BLaER1 treated with 17β-estradiol and CSF1 and Interleukin-3, amounts not matched to agents 10 nM and 100 nM (cell line): ENCODE measurements around the gene ARFRP1.

ENCODE experiments used
- H3K27ac ChIP-seq, 11 experiments: shearing (Covaris generic); formaldehyde crosslinking; 2 replicates each; pipeline ENCODE4 v1.8.1; 2022
- H3K27me3 ChIP-seq, 11 experiments: shearing (Covaris generic); formaldehyde crosslinking; 2 replicates each; pipeline ENCODE4 v1.8.1; 2022
- H3K36me3 ChIP-seq, 11 experiments: shearing (Covaris generic); formaldehyde crosslinking; 2 replicates each; pipeline ENCODE4 v1.8.1; 2022
- H3K4me1 ChIP-seq, 10 experiments: shearing (Covaris generic); formaldehyde crosslinking; 2 replicates each; pipeline ENCODE4 v1.8.1; 2022
- H3K4me2 ChIP-seq, 11 experiments: shearing (Covaris generic); formaldehyde crosslinking; 2 replicates each; pipeline ENCODE4 v1.8.1; 2022
- H3K4me3 ChIP-seq, 10 experiments: shearing (Covaris generic); formaldehyde crosslinking; 2 replicates each; pipeline ENCODE4 v1.8.1; 2022
- H3K9ac ChIP-seq, 11 experiments: shearing (Covaris generic); formaldehyde crosslinking; 2 replicates each; pipeline ENCODE4 v1.8.1; 2022
- H3K9me3 ChIP-seq, 11 experiments: shearing (Covaris generic); formaldehyde crosslinking; replicated peaks in 1 of 11; 2 replicates each; pipeline ENCODE4 v1.8.1; 2022
- H4K20me1 ChIP-seq, 11 experiments: shearing (Covaris generic); formaldehyde crosslinking; 2 replicates each; pipeline ENCODE4 v1.8.1; 2022
- Cebpa-rat ChIP-seq, 11 experiments: shearing (Covaris generic); IDR thresholded peaks; 2 replicates each; pipeline ENCODE4 v1.8.1; 2022

The ARFRP1 gene

GRCh38 chr20:63659370-63659769 lies 48.4 kb downstream of the ARFRP1 start:
- H3K4me1 ChIP-seq = peaks cover 32 to 50% (median 43%) of the 10 kb centered on the region in 10 experiments
- H3K9me3 ChIP-seq = no peaks in the 10 kb centered on the region
- peak overlapping the region; percentile 86 to 97 (median 90) for H3K9ac ChIP-seq
- no peak for TF ChIP-seq Cebpa-rat (IDR thresholded peaks at IDR 0.05)
- H3K4me2 ChIP-seq = peak overlapping the region; percentile 90 to 100 (median 97)
- peaks cover 0 to 38% (median 8%) of the 10 kb centered on the region in 11 experiments; a peak in 10 of 22 replicates for H4K20me1 ChIP-seq
- peak overlapping the region in 8 of 11 experiments; percentile 87 to 98 (median 92); a peak in 7 of 22 replicates for H3K27ac ChIP-seq
- H3K36me3 ChIP-seq = peaks cover 38 to 51% (median 44%) of the 10 kb centered on the region in 11 experiments
- H3K4me3 ChIP-seq = peak overlapping the region; percentile 62 to 91 (median 77)
- no peaks in the 10 kb centered on the region for H3K27me3 ChIP-seq

- H3K9me3 ChIP-seq = no peaks in the 10 kb centered on the region
- H4K20me1 ChIP-seq = peaks cover 0 to 32% (median 7%) of the 10 kb centered on the region in 11 experiments; a peak in 10 of 22 replicates
- H3K4me3 ChIP-seq = peak overlapping the region; percentile 62 to 91 (median 77)
- H3K9ac ChIP-seq = peak overlapping the region; percentile 86 to 97 (median 90)
- no peak for TF ChIP-seq Cebpa-rat (IDR thresholded peaks at IDR 0.05)
- H3K36me3 ChIP-seq = peaks cover 32 to 45% (median 38%) of the 10 kb centered on the region in 11 experiments
- H3K27me3 ChIP-seq = no peaks in the 10 kb centered on the region
- H3K4me1 ChIP-seq = peaks cover 38 to 56% (median 49%) of the 10 kb centered on the region in 10 experiments
- peak overlapping the region; percentile 90 to 100 (median 97) for H3K4me2 ChIP-seq
- peak overlapping the region; percentile 1 to 98 (median 92); a peak in 20 of 22 replicates for H3K27ac ChIP-seq
Measured at GRCh38 chr20:63658749-63659187, 49.0 kb downstream of the ARFRP1 start.

GRCh38 chr20:63657937-63658748 lies 49.6 kb downstream of the ARFRP1 start, which contains the start of gene RTEL1:
Gene RTEL1, plus strand, starts transcription at chr20:63658312. Its CDS starts 1,091 bp downstream, at chr20:63659403.
- peaks cover 26 to 39% (median 32%) of the 10 kb centered on the region in 11 experiments for H3K36me3 ChIP-seq
- no peaks in the 10 kb centered on the region for H3K27me3 ChIP-seq
- H4K20me1 ChIP-seq = peaks cover 0 to 25% (median 3%) of the 10 kb centered on the region in 11 experiments; a peak in 10 of 22 replicates
- H3K4me3 ChIP-seq = peak within 1 kb of the TSS; percentile 62 to 91 (median 77)
- TF ChIP-seq Cebpa-rat (IDR thresholded peaks at IDR 0.05) = no peak
- H3K4me1 ChIP-seq = peaks cover 41 to 59% (median 51%) of the 10 kb centered on the region in 10 experiments
- peak within 1 kb of the TSS; percentile 87 to 98 (median 92) for H3K27ac ChIP-seq
- no peaks in the 10 kb centered on the region for H3K9me3 ChIP-seq
- H3K9ac ChIP-seq = peak within 1 kb of the TSS; percentile 86 to 97 (median 90)
- peak within 1 kb of the TSS; percentile 92 to 100 (median 97) for H3K4me2 ChIP-seq

GRCh38 chr20:63657260-63657936 lies 50.4 kb downstream of the ARFRP1 start:
- Histone ChIP-seq H3K4me3 (peak overlapping the region; percentile 62 to 91 (median 77)), H3K27me3 (peaks cover 0 to 2% (median 0%) of the 10 kb centered on the region in 11 experiments; a peak in 1 of 22 replicates), H3K4me1 (peaks cover 41 to 61% (median 52%) of the 10 kb centered on the region in 10 experiments), H3K4me2 (peak overlapping the region; percentile 92 to 100 (median 97)), H3K36me3 (peaks cover 19 to 32% (median 24%) of the 10 kb centered on the region in 11 experiments), H4K20me1 (peaks cover 0 to 25% (median 6%) of the 10 kb centered on the region in 11 experiments; a peak in 15 of 22 replicates), H3K27ac (peak overlapping the region; percentile 87 to 98 (median 92)), H3K9me3 (no peaks in the 10 kb centered on the region), H3K9ac (peak overlapping the region; percentile 86 to 97 (median 90))
- TF ChIP-seq Cebpa-rat (IDR thresholded peaks at IDR 0.05) = no peak

GRCh38 chr20:63656451-63656850 lies 51.3 kb downstream of the ARFRP1 start:
- no peak overlapping the region for H3K4me3 ChIP-seq
- H3K27ac ChIP-seq = peak overlapping the region in 3 of 11 experiments; percentile 92 to 98 (median 96); a peak in 3 of 22 replicates
- peaks cover 9 to 22% (median 15%) of the 10 kb centered on the region in 11 experiments for H3K36me3 ChIP-seq
- H3K4me1 ChIP-seq = peaks cover 49 to 70% (median 61%) of the 10 kb centered on the region in 10 experiments
- no peak for TF ChIP-seq Cebpa-rat (IDR thresholded peaks at IDR 0.05)
- peak overlapping the region; percentile 92 to 100 (median 97); a peak in 20 of 22 replicates for H3K4me2 ChIP-seq
- H3K9ac ChIP-seq = peak overlapping the region in 5 of 11 experiments; percentile 87 to 97 (median 91); a peak in 3 of 22 replicates
- no peaks in the 10 kb centered on the region for H3K9me3 ChIP-seq
- H3K27me3 ChIP-seq = peaks cover 0 to 10% (median 0%) of the 10 kb centered on the region in 11 experiments; a peak in 2 of 22 replicates
- H4K20me1 ChIP-seq = peaks cover 0 to 26% (median 16%) of the 10 kb centered on the region in 11 experiments; a peak in 20 of 22 replicates

- Histone ChIP-seq H3K27ac (peak overlapping the region in 8 of 11 experiments; percentile 80 to 94 (median 86); a peak in 14 of 22 replicates), H3K27me3 (peaks cover 0 to 10% (median 0%) of the 10 kb centered on the region in 11 experiments; a peak in 2 of 22 replicates), H3K4me1 (peaks cover 50 to 75% (median 68%) of the 10 kb centered on the region in 10 experiments), H3K4me3 (peak overlapping the region in 3 of 10 experiments; percentile 66 to 88 (median 67); a peak in 3 of 20 replicates), H4K20me1 (peaks cover 0 to 33% (median 23%) of the 10 kb centered on the region in 11 experiments; a peak in 20 of 22 replicates), H3K9me3 (no peaks in the 10 kb centered on the region), H3K36me3 (peaks cover 0 to 10% (median 4%) of the 10 kb centered on the region in 11 experiments; a peak in 9 of 22 replicates), H3K4me2 (peak overlapping the region in 10 of 11 experiments; percentile 83 to 99 (median 92); a peak in 19 of 22 replicates), H3K9ac (peak overlapping the region in 7 of 11 experiments; percentile 75 to 86 (median 82); a peak in 13 of 22 replicates)
- no peak for TF ChIP-seq Cebpa-rat (IDR thresholded peaks at IDR 0.05)
Measured at GRCh38 chr20:63655249-63655648, 52.5 kb downstream of the ARFRP1 start.

GRCh38 chr20:63653974-63654668 lies 53.7 kb downstream of the ARFRP1 start:
- Histone ChIP-seq H3K27me3 (peaks cover 0 to 10% (median 0%) of the 10 kb centered on the region in 11 experiments; a peak in 2 of 22 replicates), H3K4me3 (peak overlapping the region; percentile 32 to 89 (median 66); a peak in 19 of 20 replicates), H3K4me2 (peak overlapping the region; percentile 83 to 99 (median 91)), H3K36me3 (peaks cover 0 to 2% (median under 1%) of the 10 kb centered on the region in 11 experiments; a peak in 5 of 22 replicates), H3K9me3 (no peaks in the 10 kb centered on the region), H3K4me1 (peaks cover 42 to 69% (median 65%) of the 10 kb centered on the region in 10 experiments), H3K9ac (peak overlapping the region; percentile 23 to 86 (median 81); a peak in 20 of 22 replicates), H4K20me1 (peaks cover 0 to 39% (median 29%) of the 10 kb centered on the region in 11 experiments; a peak in 20 of 22 replicates), H3K27ac (peak overlapping the region in 10 of 11 experiments; percentile 34 to 94 (median 84); a peak in 19 of 22 replicates)
- TF ChIP-seq Cebpa-rat (IDR thresholded peaks at IDR 0.05) = no peak
